ENCODE measurements around the gene SMIM36. TPM values are rescaled to one million over a fixed set of nuclear protein-coding genes. Genes with fewer than 3 reads are reported as not detected.
A peak's percentile ranks its signal among the peaks of the same experiment; 100 is the strongest.

Gene SMIM36
- total and polyA plus RNA-seq, 10 of the 15 experiments (the other 5 are each of a cell fraction or from before 2014, with no cell fraction given), result not detected

DNA sequence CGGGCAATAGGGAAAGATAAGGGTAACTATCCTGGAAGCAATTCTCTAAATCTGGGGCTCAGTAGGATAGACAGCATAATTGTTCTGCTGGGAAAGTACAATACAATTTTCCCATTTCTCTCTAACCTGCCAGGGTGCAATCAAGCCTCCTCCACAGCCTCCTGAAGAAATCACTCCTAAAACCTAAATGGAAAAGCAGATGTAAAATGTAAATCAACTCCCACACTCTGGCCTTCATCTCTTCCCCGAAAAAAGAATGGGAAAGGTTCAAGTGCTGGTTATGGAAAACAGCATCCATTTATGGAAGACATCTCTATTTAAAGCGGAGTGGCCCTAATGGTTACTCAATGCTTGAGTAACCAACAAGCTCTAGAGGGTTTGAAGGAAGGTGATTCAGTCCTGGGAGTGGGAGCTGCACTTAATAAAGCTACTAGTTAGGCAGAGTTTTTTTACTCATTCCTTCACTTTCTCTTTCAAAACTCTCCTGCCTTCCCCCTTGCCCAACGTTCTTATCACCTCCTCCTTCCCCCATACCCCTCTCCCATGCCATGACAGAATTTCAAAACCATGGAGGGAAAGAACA lies 94.7 kb downstream of the SMIM36 start:
- FAIRE-seq (no peak), ATAC-seq (no peak), DNase-seq (ENCODE audit: low read depth, low spot score) (no peak)
- intact Hi-C loops (cut with micrococcal nuclease; ENCODE audit: unreplicated experiment) (no loop called here), in situ Hi-C loops (cut with MboI) (no loop called here)
- TF ChIP-seq IKZF2 (IDR thresholded peaks at IDR 0.05) (peak in 1 of 2 experiments; percentile 20; a peak in 1 of 4 replicates), WRNIP1 (IDR thresholded peaks at IDR 0.05; ENCODE audit: borderline replicate concordance, low read depth, low read length) (no peak), NFIC (IDR thresholded peaks at IDR 0.05; ENCODE audit: low read depth, low read length) (0 out of 2 replicates have a peak, but pooled peaks have one; percentile 6)
- H2AFZ ChIP-seq (ENCODE audit: control insufficient read depth, low read depth, low read length), result no peak overlapping the region
- peak overlapping the region; percentile 77 for H3K4me2 ChIP-seq (ENCODE audit: control insufficient read depth, insufficient read depth)
- peaks cover 9% of the 10 kb centered on the region; the same call in 1 of the 2 replicates for H3K4me1 ChIP-seq (ENCODE audit: control insufficient read depth, insufficient read depth, low read length)
- WGBS (ENCODE audit: insufficient coverage, insufficient replicate concordance, low lambda C conversion rate, missing lambda C conversion rate), result 62% methylated on average over 4 of the region's 4 CpGs
- ChIA-PET POLR2A (interaction anchor here (0.8 to 1.7 kb wide), 3 partner anchors 14 to 48 kb away, joined by 4 to 8 read pairs (median 6); no protein-coding TSS in a partner anchor), SMC1A (ENCODE audit: uncharacterized antibody, unreplicated experiment) (interaction anchor here (0.9 to 16.9 kb wide), 14 partner anchors 9 to 334 kb away, joined by 4 to 359 read pairs (median 16); partner anchors contain the start of genes PCTP and SMIM36), RAD21 (ENCODE audit: unreplicated experiment) (interaction anchor here (1.5 to 8.9 kb wide), 8 partner anchors 10 to 96 kb away, joined by 4 to 99 read pairs (median 12); partner anchors contain the start of gene SMIM36), CTCF (interaction anchor here (0.6 to 5.3 kb wide), 8 partner anchors 10 to 510 kb away, joined by 3 to 32 read pairs (median 4); partner anchors contain the start of gene SMIM36)
- peak overlapping the region; percentile 58 for H3K27ac ChIP-seq (ENCODE audit: control insufficient read depth, insufficient read depth)
- H3K4me3 ChIP-seq, result peak overlapping the region; percentile 52; the same call in 1 of the 2 replicates
- H3K27me3 ChIP-seq (replicated peaks in 1 of 2; ENCODE audit: control insufficient read depth in 2 of 2, insufficient read depth in 2 of 2, low read length in 1 of 2), result no peaks in the 10 kb centered on the region
- peaks cover 79% of the 10 kb centered on the region for H3K79me2 ChIP-seq (ENCODE audit: control insufficient read depth, insufficient read depth, low read length)
- BruUV-seq (replicated peaks), result no TSS peak
- no peaks in the 10 kb centered on the region for H4K20me1 ChIP-seq (ENCODE audit: control insufficient read depth, insufficient read depth)
- no peaks in the 10 kb centered on the region for H3K9me3 ChIP-seq (replicated peaks; ENCODE audit: control insufficient read depth, insufficient read depth, low read length)
- H3K9ac ChIP-seq (ENCODE audit: control insufficient read depth, insufficient read depth, low read length), result peak overlapping the region; percentile 10
- peaks cover 3 to 13% of the 10 kb centered on the region in 2 experiments for H3K36me3 ChIP-seq (ENCODE audit: control insufficient read depth in 2 of 2, insufficient read depth in 2 of 2, low read length in 1 of 2)

DNA sequence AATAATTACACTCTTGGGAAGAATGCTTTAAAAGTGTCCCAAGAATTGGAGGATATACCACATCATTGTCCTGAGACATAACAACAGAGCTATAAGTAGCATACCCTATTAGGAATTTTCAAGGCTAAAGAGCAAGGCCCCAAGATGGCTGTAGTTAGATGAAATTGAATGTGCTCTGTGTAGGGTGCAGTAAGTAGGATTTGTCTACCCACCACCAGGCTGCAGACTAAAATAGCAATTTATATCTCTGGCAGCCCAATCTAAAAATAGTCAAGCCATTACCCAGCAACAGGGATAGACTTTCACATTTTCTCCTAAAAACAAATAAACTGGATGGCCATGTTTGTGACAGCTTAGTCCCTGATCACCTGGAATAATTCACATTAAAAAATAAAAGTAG lies 95.3 kb downstream of the SMIM36 start:
- FAIRE-seq (no peak), DNase-seq (ENCODE audit: low read depth, low spot score) (no peak), ATAC-seq (no peak)
- POLR2A ChIA-PET, result interaction anchor here (0.6 to 1.9 kb wide), 5 partner anchors 14 to 329 kb away, joined by 3 to 8 read pairs (median 6); no protein-coding TSS in a partner anchor
- H3K4me2 ChIP-seq (ENCODE audit: control insufficient read depth, insufficient read depth), result no peak overlapping the region; the same call in 1 of the 2 replicates
- no peaks in the 10 kb centered on the region for H4K20me1 ChIP-seq (ENCODE audit: control insufficient read depth, insufficient read depth)
- H2AFZ ChIP-seq (ENCODE audit: control insufficient read depth, low read depth, low read length), result no peak overlapping the region
- peaks cover 9% of the 10 kb centered on the region; the same call in 1 of the 2 replicates for H3K4me1 ChIP-seq (ENCODE audit: control insufficient read depth, insufficient read depth, low read length)
- in situ Hi-C loops (cut with MboI) (no loop called here), intact Hi-C loops (cut with micrococcal nuclease; ENCODE audit: unreplicated experiment) (no loop called here)
- no peak overlapping the region for H3K9ac ChIP-seq (ENCODE audit: control insufficient read depth, insufficient read depth, low read length)
- peaks cover 73% of the 10 kb centered on the region for H3K79me2 ChIP-seq (ENCODE audit: control insufficient read depth, insufficient read depth, low read length)
- H3K4me3 ChIP-seq, result no peak overlapping the region
- H3K27ac ChIP-seq (ENCODE audit: control insufficient read depth, insufficient read depth), result 0 out of 2 replicates have a peak overlapping the region, but pooled peaks have one; percentile 58
- CTCF ChIA-PET, result interaction anchor here (0.6 to 5.3 kb wide), 9 partner anchors 10 to 509 kb away, joined by 3 to 32 read pairs (median 5); partner anchors contain the start of gene SMIM36
- no TSS peak for BruUV-seq (replicated peaks)
- H3K9me3 ChIP-seq (replicated peaks; ENCODE audit: control insufficient read depth, insufficient read depth, low read length), result no peaks in the 10 kb centered on the region
- no peaks in the 10 kb centered on the region for H3K27me3 ChIP-seq (replicated peaks in 1 of 2; ENCODE audit: control insufficient read depth in 2 of 2, insufficient read depth in 2 of 2, low read length in 1 of 2)
- RAD21 ChIA-PET (ENCODE audit: unreplicated experiment), result interaction anchor here (0.6 to 8.9 kb wide), 7 partner anchors 10 to 96 kb away, joined by 3 to 99 read pairs (median 15); partner anchors contain the start of gene SMIM36
- peaks cover 4 to 13% of the 10 kb centered on the region in 2 experiments for H3K36me3 ChIP-seq (ENCODE audit: control insufficient read depth in 2 of 2, insufficient read depth in 2 of 2, low read length in 1 of 2)
- SMC1A ChIA-PET (ENCODE audit: uncharacterized antibody, unreplicated experiment), result interaction anchor here (0.9 to 16.9 kb wide), 12 partner anchors 9 to 96 kb away, joined by 4 to 359 read pairs (median 17); partner anchors contain the start of gene SMIM36
- TF ChIP-seq SREBF2 (IDR thresholded peaks at IDR 0.05; ENCODE audit: low read length), result no peak
- TF ChIP-seq ESRRA (IDR thresholded peaks at IDR 0.05; ENCODE audit: low read length), result no peak
- TF ChIP-seq, protein P1, sequence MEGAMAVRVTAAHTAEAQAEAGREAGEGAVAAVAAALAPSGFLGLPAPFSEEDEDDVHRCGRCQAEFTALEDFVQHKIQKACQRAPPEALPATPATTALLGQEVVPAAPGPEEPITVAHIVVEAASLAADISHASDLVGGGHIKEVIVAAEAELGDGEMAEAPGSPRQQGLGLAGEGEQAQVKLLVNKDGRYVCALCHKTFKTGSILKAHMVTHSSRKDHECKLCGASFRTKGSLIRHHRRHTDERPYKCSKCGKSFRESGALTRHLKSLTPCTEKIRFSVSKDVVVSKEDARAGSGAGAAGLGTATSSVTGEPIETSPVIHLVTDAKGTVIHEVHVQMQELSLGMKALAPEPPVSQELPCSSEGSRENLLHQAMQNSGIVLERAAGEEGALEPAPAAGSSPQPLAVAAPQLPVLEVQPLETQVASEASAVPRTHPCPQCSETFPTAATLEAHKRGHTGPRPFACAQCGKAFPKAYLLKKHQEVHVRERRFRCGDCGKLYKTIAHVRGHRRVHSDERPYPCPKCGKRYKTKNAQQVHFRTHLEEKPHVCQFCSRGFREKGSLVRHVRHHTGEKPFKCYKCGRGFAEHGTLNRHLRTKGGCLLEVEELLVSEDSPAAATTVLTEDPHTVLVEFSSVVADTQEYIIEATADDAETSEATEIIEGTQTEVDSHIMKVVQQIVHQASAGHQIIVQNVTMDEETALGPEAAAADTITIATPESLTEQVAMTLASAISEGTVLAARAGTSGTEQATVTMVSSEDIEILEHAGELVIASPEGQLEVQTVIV (IDR thresholded peaks at IDR 0.05; ENCODE audit: borderline replicate concordance, partially characterized antibody), result no peak
- TF ChIP-seq SIX5 (IDR thresholded peaks at IDR 0.05; ENCODE audit: low read depth, low read length, severe bottlenecking), result no peak
- TF ChIP-seq NFXL1 (IDR thresholded peaks at IDR 0.05; ENCODE audit: borderline replicate concordance), result no peak
- TF ChIP-seq, protein P2, sequence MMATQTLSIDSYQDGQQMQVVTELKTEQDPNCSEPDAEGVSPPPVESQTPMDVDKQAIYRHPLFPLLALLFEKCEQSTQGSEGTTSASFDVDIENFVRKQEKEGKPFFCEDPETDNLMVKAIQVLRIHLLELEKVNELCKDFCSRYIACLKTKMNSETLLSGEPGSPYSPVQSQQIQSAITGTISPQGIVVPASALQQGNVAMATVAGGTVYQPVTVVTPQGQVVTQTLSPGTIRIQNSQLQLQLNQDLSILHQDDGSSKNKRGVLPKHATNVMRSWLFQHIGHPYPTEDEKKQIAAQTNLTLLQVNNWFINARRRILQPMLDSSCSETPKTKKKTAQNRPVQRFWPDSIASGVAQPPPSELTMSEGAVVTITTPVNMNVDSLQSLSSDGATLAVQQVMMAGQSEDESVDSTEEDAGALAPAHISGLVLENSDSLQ (IDR thresholded peaks at IDR 0.05), result no peak
- TF ChIP-seq HDAC2 (IDR thresholded peaks at IDR 0.05), result no peak
- no peak for TF ChIP-seq ZNF217 (IDR thresholded peaks at IDR 0.05)
- TF ChIP-seq FOS (IDR thresholded peaks at IDR 0.05; ENCODE audit: borderline replicate concordance, extremely low read depth, insufficient read length), result no peak
- TF ChIP-seq BHLHE40 (IDR thresholded peaks at IDR 0.05; ENCODE audit: borderline replicate concordance in 1 of 2, low read depth in 2 of 2, low read length in 1 of 2), result no peak
